Measurements from ENCODE around the gene TP53INP2. TPM values are rescaled to one million over a fixed set of nuclear protein-coding genes. Genes with fewer than 3 reads are reported as not detected.

The TP53INP2 gene
- total and polyA plus RNA-seq, 2 of the 13 experiments (the other 11 are each of a cell fraction or from before 2014, with no cell fraction given): 5.2 to 18.8 TPM

- no peak for TF ChIP-seq GMEB1 (CRISPR knock-in tag; IDR thresholded peaks at IDR 0.05; ENCODE audit: borderline replicate concordance)
- no peak for TF ChIP-seq ZNF224 (CRISPR knock-in tag; IDR thresholded peaks at IDR 0.05)
- peak; percentile 73 for TF ChIP-seq RBM22 (optimal IDR thresholded peaks at IDR 0.05; ENCODE audit: low read length)
- 0 out of 2 replicates have a peak, but pooled peaks have one; percentile 58 for TF ChIP-seq ZNF510 (CRISPR knock-in tag; IDR thresholded peaks at IDR 0.05; ENCODE audit: low read depth)
- TF ChIP-seq ZSCAN22 (CRISPR knock-in tag; IDR thresholded peaks at IDR 0.05): no peak
- no peak for TF ChIP-seq CEBPZ (IDR thresholded peaks at IDR 0.05; ENCODE audit: low read length)
- 0 out of 2 replicates have a peak, but pooled peaks have one; percentile 24 for TF ChIP-seq ZBTB7A (CRISPR knock-in tag; IDR thresholded peaks at IDR 0.05)
- TF ChIP-seq JUND (CRISPR knock-in tag; IDR thresholded peaks at IDR 0.05): peak; percentile 57; the same call in 1 of the 2 replicates
- no peak for TF ChIP-seq ZFAT (CRISPR knock-in tag; conservative IDR thresholded peaks at IDR 0.05)
- TF ChIP-seq SUZ12 (IDR thresholded peaks at IDR 0.05; ENCODE audit: low read depth, low read length): no peak
- no peak for TF ChIP-seq ZNF18 (CRISPR knock-in tag; IDR thresholded peaks at IDR 0.05; ENCODE audit: insufficient replicate concordance)
- no peak for TF ChIP-seq ZBED4 (CRISPR knock-in tag; IDR thresholded peaks at IDR 0.05; ENCODE audit: borderline replicate concordance)
- no peak for TF ChIP-seq ZMAT5 (CRISPR knock-in tag; IDR thresholded peaks at IDR 0.05; ENCODE audit: borderline replicate concordance, low read depth)
- no peak for TF ChIP-seq SOX6 (IDR thresholded peaks at IDR 0.05)
- TF ChIP-seq SOX6 (CRISPR knock-in tag; IDR thresholded peaks at IDR 0.05): peak; percentile 14; the same call in 1 of the 2 replicates
Observed at GRCh38 chr20:34713194-34713943, 9.2 kb downstream of the TP53INP2 start (continued).
